ENCODE measurements around the gene NTHL1. TPM values are rescaled to one million over a fixed set of nuclear protein-coding genes. Genes with fewer than 3 reads are reported as not detected.

The NTHL1 gene
- total and polyA plus RNA-seq, 2 experiments from 2014 or later: 84.6 to 87.9 TPM

GRCh38 chr16:1991588-1991947 is 56.1 kb downstream of the NTHL1 start:
- H3K9me2 ChIP-seq (ENCODE audit: insufficient read depth): no peaks in the 10 kb centered on the region
- no peak; the same call in 2 of the 3 replicates for ATAC-seq
- peak overlapping the region; percentile 97 for H3K4me2 ChIP-seq
- H3K79me2 ChIP-seq (replicated peaks; ENCODE audit: insufficient read depth): peaks cover 4% of the 10 kb centered on the region; the same call in 1 of the 2 replicates
- DNase-seq (ENCODE audit: low spot score): no peak
- peaks cover 23% of the 10 kb centered on the region for H3F3A ChIP-seq (replicated peaks; ENCODE audit: low read depth)
- no peaks in the 10 kb centered on the region for H3K36me3 ChIP-seq (ENCODE audit: insufficient read depth)
- Mint-ChIP-seq H3K4me1 (peaks cover 15% of the 10 kb centered on the region), H3K9me3 (no peaks in the 10 kb centered on the region), H3K27me3 (ENCODE audit: insufficient read depth, low read depth, poor library complexity) (peaks cover 39% of the 10 kb centered on the region), H3K36me3 (ENCODE audit: low read depth) (peaks cover 7% of the 10 kb centered on the region), H3K27ac (no peak overlapping the region), H3K4me3 (peak overlapping the region; percentile 74)
- H4K20me1 ChIP-seq (replicated peaks; ENCODE audit: insufficient read depth): no peaks in the 10 kb centered on the region; the same call in 1 of the 2 replicates
- no peak overlapping the region for H3K27ac ChIP-seq (ENCODE audit: low read depth)
- peaks cover 7% of the 10 kb centered on the region; the same call in 1 of the 2 replicates for H3K4me1 ChIP-seq (ENCODE audit: insufficient read depth)
- TF ChIP-seq ZNF331 (CRISPR knock-in tag; IDR thresholded peaks at IDR 0.05; ENCODE audit: low read depth) (no peak), STAT1 (IDR thresholded peaks at IDR 0.05; ENCODE audit: unreplicated experiment) (no peak), CTCF (conservative IDR thresholded peaks at IDR 0.05; ENCODE audit: low read depth in 2 of 2) (no peak), POLR2AphosphoS5 (IDR thresholded peaks at IDR 0.05; ENCODE audit: low read depth) (no peak), EZH2 (IDR thresholded peaks at IDR 0.05; ENCODE audit: low read depth, unreplicated experiment) (peak; percentile 22)
- no peak overlapping the region for H2AFZ ChIP-seq
- peaks cover 33% of the 10 kb centered on the region for H3K27me3 ChIP-seq (ENCODE audit: insufficient read depth)
- peak overlapping the region; percentile 86 for H3K4me3 ChIP-seq

- Histone ChIP-seq H3K27ac (ENCODE audit: low read depth) (no peak overlapping the region), H3K9me2 (ENCODE audit: insufficient read depth) (no peaks in the 10 kb centered on the region), H3F3A (replicated peaks; ENCODE audit: low read depth) (peaks cover 23% of the 10 kb centered on the region), H3K4me2 (peak overlapping the region; percentile 97), H3K36me3 (ENCODE audit: insufficient read depth) (no peaks in the 10 kb centered on the region), H3K4me1 (ENCODE audit: insufficient read depth) (peaks cover 7% of the 10 kb centered on the region; the same call in 1 of the 2 replicates), H2AFZ (no peak overlapping the region), H3K79me2 (replicated peaks; ENCODE audit: insufficient read depth) (peaks cover 4% of the 10 kb centered on the region; the same call in 1 of the 2 replicates), H3K27me3 (ENCODE audit: insufficient read depth) (peaks cover 33% of the 10 kb centered on the region), H4K20me1 (replicated peaks; ENCODE audit: insufficient read depth) (no peaks in the 10 kb centered on the region; the same call in 1 of the 2 replicates), H3K4me3 (peak overlapping the region; percentile 86)
- no peak overlapping the region for H3K27ac Mint-ChIP-seq
- peaks cover 11% of the 10 kb centered on the region for H3K36me3 Mint-ChIP-seq (ENCODE audit: low read depth)
- H3K4me3 Mint-ChIP-seq: peak overlapping the region; percentile 74
- H3K4me1 Mint-ChIP-seq: peaks cover 15% of the 10 kb centered on the region
- peaks cover 42% of the 10 kb centered on the region for H3K27me3 Mint-ChIP-seq (ENCODE audit: insufficient read depth, low read depth, poor library complexity)
- peak; percentile 57 for DNase-seq (ENCODE audit: low spot score)
- peak; percentile 12 for ATAC-seq
- H3K9me3 Mint-ChIP-seq: no peaks in the 10 kb centered on the region
- no peak for TF ChIP-seq JUNB (IDR thresholded peaks at IDR 0.05; ENCODE audit: unreplicated experiment)
- no peak for TF ChIP-seq ZNF462 (CRISPR knock-in tag; IDR thresholded peaks at IDR 0.05)
- TF ChIP-seq POLR2AphosphoS5 (IDR thresholded peaks at IDR 0.05; ENCODE audit: low read depth): no peak
- no peak for TF ChIP-seq ZNF331 (CRISPR knock-in tag; IDR thresholded peaks at IDR 0.05; ENCODE audit: low read depth)
- TF ChIP-seq ZNF114 (CRISPR knock-in tag; IDR thresholded peaks at IDR 0.05): no peak
- no peak for TF ChIP-seq EZH2phosphoT487 (IDR thresholded peaks at IDR 0.05; ENCODE audit: unreplicated experiment)
- no peak for TF ChIP-seq CTCF (conservative IDR thresholded peaks at IDR 0.05; ENCODE audit: low read depth in 2 of 2)
- no peak for TF ChIP-seq ETS1 (IDR thresholded peaks at IDR 0.05)
Observed at GRCh38 chr16:1991135-1991551, 56.5 kb downstream of the NTHL1 start.

Measured in GM23338 (cell line).